Activated gamma-delta T cell (primary cell): Measurements from ENCODE around the gene MTCL1.

Source experiments
- DNase-seq: peaks from one replicate; lab custom pipeline; 2025; lab: John Stamatoyannopoulos, UW

Gene MTCL1

DNA sequence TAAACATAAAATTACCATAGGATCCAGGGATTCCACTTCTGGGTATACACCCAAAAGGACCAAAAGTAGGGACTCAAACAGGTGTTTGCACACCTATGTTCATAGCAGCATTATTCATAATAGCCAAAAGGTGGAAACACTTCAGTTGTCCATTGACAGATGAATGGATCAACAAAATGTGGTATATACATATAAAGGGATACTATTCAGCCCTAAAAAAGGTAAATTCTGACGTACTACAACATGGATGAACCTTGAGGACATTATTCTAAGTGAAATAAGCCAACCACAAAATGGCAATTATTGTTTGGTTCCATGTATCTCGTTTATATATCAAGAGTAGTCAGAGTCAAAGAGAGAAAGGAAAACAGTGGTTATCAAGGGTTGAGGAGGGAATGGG lies 128.1 kb downstream of the MTCL1 start:
- DNase-seq: no peak

DNA sequence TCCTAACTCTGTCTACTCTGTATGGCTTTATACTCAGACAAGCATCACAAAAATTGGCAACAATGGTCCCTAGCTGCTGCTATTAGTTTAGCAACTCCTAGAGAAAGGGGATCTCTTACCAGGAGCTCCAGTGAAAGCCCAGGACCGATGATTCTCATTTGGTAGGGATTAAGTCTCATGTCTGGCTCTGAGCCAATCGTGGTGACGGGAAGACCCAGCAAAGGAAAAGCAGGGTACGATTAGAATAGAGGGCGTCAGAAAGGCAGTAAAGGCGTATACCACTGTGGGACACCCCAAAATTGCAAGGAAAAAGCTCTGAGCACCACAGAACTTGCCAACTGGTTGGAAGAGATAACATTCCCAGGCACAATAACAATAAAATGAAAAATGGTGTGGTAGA lies 129.5 kb downstream of the MTCL1 start:
- DNase-seq: no peak

DNA sequence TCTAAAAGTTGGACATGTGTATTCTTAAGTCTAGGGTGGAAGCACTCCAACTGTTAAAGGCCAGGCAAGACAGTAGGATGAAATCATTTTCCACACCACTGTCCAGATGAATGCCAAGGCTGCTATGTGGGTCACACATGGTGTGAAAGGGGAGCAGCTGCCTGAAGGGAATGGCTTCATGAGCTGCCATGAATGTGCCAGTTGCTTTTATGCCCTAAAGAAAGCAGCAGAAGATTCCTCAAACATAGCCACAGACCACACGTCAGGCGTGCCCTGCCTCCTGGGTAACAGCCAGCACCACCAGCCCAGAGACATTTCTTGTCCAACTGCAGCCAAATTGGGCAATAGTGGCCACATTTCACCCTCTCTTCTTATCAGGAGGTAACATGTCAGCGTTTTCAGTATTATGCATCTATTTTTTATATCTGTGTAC lies 130.2 kb downstream of the MTCL1 start:
- no peak for DNase-seq

DNA sequence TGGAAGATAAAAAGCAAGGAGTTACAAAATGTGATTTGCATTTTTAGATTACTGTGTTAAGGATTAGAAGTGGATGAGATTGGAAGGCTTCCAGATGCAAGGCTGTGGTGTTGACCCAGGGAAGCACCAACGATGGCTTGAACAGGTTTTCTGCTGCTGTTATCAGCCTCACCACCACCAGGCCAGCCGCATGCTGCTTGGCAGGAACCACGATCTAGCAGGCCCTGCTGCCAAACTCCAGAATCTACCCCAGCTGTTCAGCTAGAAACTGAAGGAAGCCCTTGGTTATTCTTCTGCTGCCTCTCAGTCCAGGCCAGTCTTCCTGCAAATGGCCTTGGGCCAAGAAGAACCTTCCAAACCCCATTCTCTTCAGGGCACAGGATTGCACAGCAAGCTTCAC lies 133.9 kb downstream of the MTCL1 start:
- no peak for DNase-seq

DNA sequence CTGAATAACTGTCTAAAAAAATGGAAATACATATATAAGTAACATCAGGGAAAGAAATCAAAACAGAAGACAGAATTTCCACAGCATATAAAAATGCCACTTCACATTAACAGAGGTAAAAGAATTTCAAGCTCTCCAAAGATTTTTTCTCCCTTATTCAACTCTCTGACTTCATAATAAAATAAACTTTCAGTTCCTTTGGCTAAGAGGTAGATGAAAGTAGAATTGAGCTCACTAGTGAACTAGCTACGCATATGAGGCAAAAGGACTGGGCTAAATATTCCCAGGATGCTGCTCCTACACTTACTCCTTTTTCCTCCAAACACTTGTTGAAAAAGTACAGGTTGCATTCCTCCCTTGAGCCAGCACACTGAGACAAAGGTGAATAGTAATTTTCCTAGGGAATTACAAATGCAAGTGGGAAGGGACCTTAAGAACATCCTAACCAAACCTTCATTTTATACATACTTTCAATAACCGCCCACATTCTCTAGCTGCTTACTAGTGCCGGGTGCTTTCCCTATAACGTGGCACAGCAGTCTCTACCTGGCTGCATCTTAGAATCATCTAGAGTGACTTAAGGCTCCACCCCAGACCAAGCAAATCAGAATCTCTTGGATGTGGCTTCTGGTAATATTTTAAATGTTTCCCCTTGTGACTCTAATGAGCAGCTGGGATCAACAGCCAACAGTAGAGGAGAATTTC lies 136.6 kb downstream of the MTCL1 start:
- DNase-seq: no peak

DNA sequence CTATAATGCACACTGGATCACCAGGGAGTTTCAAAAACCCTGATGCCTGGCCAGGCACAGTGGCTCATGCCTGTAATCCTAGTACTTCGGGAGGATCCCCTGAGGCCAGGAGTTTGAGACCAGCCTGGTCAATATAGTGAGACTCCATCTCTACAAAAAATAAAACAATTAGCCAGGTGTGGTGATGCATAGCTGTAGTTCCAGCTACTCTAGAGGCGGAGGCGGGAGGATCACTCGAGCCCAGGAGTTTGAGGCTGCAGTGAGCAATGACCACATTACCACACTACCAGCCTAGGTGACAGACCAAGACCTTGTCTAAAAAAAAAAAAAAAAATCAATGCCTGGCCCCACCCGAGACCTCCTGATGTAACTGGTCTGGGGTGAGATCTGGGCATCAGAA lies 137.2 kb downstream of the MTCL1 start:
- no peak for DNase-seq

DNA sequence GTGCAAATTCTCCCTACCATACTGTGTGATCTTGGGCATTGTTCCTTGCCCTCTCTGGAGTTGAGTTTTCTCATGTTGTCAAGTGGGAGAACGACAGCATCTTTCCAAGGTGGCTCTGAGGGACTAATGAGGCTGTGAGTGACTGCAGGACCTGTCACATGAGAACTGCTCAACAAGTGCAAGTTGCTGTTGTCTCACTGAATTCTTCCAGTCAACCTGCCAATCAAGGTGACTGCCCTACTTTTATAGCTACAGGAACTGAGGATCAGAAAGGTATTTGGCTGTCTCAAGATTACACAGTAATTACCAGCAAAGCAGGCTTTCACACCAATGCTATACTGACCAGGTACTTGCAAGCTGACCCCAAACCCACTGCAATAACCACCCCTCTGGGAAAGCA lies 137.6 kb downstream of the MTCL1 start:
- DNase-seq: no peak

DNA sequence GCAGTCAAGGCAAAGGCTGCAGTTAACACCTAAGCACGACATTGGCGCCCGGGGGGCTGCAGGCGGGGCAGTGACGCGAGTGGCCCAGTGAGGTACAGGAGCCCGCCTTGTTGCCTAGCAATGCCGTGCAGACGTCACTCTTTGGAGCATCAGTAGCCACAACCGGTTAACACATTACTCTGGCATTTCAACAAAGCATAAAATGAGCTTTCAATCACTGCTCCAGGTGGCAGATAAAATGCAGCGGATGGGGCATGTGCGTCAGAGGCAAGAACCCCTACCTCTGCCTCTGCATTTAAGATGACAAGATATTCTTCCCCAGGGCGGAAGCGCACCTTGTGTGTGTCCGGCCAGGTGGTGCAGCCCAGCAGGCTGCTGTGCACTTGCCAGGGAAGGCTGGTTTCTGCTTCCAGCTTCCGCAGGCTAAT lies 139.4 kb downstream of the MTCL1 start:
- no peak for DNase-seq

DNA sequence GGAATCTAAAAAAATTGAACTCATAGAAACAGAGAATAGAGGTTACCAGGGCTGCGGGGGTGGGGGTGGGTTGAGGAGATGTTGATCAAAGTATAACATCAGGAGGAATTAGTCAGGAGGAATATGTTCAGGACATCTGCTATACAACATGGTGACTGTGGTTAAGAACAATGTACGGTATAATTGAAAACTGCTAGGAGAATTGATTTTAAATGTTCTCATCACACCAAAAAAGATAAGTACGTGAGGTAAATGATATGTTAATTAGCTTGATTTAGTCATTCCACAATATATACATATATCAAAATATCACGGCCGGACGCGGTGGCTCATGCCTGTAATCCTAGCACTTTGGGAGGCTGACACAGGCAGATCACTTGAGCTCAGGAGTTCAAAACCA lies 140.2 kb downstream of the MTCL1 start:
- DNase-seq: no peak

DNA sequence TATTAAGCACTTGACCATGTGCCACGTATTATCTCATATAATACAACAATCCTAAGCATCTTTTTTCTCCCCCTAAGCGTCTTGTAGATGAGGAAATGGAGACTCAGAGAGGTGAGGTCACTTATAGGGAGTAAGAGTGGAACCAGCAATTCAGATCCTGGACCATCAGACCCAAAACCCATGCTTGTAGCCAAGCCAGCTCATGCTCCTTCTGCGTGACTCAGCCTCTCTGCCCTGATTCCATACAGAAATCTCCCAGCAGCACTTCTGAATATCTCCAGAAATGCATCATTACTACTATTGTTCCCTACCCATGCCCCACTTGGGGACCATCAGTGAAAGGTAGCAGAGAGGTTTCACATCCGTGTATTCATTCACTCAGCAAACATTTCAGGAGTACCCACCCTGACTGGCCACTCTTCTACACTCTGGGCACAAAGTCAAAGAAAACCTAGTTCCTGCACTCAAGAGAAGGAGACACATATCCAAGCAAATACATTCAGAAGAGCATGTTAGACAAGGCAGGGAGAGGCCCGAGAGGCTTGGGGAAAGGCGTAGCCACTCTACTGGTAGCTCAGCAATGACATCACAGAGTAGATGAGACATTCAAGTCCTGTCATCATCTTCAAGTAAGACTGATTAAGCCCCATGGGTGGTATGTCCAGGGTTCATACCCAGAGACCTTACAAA lies 141.9 kb downstream of the MTCL1 start:
- DNase-seq: no peak

DNA sequence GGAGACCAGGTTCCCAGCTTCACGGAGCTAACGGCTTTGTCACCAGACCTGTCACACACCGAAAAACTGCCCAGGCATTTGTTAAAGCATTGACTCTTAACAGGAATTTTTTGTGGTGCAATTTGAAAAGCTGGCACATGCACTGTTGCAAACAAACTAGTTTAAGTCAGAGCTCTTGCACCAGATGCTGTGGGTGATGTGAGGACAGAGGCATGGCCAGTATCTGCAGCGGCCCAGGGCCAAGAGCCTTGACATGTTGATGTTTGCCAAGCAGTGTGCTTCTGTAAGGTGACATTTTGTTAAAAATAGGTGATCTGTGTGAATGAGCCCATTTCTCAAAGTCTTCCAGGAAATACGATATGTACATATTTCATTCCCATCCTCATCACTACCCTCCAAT lies 142.5 kb downstream of the MTCL1 start:
- DNase-seq: no peak

DNA sequence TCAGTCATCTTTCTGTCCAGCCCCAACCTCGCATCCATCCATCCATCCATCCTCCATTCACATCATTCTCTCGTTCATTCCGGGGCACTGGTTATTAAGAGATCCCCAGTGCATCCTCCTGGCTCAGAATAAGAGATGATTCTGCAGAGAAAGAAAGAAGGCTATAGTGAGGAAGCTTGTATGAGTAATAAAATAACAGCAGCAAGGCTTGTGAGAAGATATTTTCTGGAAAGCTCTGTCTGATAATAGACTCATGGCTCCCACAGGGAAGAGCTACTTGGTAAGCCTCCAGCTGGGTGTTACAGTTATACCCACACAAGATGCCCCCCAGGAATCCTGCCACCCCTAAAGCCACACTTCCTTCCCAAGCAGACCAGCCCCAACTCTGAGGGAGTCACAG lies 143.2 kb downstream of the MTCL1 start:
- no peak for DNase-seq

DNA sequence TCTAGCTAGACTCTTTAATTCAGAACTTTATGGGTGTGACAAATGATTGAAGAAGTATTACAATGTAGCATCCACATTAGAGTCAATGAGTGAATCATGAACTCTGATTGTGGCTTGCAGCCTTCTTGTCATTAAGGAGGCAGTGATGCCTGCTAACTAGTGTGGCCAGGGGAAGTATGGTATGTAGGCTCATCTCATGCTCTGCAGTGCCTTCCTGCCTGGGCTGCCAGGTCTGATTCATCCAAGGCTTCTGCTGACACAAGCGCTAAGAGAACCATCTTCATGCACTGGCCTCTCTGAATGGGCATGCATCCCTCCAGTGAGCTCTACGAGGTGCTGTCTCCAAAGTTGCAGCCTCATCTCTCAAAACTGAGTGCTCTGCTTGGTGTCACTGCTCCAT lies 144.3 kb downstream of the MTCL1 start:
- DNase-seq: no peak

DNA sequence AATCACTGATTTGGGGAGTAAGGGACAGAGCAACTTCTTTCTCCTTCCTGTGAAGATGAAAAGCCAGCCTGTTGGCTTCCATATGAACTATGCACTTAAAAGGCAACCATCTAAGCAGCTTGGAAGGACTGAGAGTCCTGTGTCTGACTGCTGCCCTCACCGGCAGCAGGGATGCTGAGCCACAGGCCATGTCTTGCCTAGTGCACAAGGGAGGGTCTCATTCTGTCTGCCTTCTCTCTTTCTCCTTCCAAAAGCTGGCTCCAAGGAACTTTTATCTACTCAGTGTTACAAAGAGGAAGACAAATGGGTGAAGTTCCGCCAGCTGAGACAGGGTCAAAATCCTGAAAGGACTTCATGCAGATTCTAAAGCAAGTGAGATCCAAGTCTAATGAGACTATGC lies 146.3 kb downstream of the MTCL1 start:
- no peak for DNase-seq

DNA sequence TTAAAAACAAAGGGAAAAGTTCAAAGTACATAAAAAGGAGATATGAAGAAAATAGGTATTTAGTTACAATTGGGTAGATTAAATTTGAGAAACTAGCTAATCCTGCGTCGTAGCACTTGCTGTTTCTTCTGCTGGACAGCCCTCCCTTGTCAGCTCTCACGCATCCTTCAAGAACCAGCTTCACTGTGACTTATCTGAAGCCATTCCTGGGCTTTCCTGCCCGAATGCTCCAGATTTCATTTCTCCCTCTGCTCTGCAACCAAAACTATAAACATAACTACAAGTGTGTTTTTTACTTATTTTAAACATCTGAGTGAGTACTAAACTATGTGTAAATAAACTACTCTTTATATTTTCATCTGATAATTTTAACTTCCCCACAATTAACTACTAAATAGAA lies 149.2 kb downstream of the MTCL1 start:
- DNase-seq: no peak

DNA sequence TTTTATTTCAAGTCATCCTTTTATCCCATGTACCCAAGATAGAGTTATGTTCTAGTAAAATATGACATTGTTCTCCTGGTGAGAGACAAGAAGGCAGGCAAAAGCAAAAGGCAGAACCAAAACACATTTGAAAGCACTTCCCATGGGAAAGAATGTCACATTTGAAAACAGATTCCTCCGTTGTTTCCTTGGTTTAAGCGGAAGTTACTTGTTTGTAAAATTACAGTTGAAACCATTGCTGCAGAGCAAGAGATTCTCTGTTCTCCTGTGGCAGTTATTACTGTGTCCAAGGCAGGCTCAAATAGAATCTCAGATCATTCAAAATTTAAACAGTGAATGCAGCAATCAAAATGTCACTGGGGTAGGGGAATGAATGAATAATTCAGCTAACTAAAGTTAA lies 149.6 kb downstream of the MTCL1 start:
- DNase-seq: no peak

DNA sequence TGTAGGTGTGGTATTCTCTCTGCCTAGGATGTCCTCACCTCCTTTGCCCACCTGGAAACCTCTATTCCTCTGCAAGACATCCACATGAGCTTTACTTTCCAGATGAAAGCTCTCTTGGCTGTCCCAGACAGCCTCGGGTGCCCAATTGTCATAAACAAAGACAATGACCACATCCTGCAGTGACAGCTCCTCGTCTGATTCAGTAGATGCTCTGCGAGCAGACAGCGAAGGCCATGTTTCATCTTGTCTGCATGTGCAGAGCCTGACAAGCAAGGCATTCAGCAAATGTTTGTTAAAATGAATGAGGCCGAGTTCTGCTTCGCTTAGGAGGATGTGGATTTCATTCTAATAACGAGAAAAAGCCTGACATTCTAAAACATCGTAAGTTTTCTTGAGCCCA lies 150.9 kb downstream of the MTCL1 start:
- no peak for DNase-seq

DNA sequence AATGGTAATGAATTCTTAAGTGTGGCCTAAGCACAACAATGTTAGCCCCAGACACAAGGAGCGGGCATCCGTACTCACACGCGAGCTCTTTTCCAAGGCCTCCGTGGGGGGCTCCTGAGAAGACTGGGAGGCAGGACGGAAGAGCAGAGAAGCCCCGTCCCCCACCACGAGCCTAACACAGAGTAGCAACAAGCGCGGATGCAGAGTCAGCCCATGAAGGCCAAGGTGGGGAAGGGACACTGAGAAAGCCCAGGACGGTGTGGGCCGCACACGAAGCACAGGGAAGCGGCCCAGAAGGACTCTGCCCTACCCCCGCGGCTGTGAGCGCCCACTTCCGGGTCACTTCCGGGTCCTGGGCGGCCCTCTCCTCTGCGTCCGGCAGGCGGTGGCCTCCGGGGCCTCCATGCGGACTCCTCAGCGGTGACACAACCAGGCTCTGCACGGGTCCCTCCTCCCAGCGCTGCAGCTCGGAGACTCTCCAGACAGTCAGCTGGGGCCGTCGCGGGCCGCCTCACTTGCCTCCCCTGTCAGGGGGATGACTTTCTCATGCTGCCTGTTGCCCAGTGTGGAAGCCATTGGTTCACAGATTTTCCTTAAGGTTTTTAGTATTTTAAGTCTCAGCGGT lies 151.5 kb downstream of the MTCL1 start:
- DNase-seq: no peak

DNA sequence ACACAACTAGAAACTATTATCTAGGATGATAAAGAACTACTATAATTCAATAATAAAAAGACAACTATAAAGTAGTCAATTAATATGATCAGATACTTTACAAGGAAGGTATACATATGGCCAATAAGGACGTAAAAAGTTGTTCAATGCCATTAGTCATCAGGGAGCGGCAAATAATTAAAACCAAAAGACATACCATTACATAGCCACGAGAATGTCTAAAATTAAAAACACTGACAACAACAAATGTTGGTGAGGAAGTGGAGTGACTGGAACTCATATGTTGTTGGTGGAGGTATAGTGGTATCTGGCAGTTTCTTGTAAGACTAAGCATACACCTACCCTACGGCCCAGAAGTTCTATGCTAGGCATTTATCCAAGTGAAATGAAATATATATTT lies 152.4 kb downstream of the MTCL1 start:
- no peak for DNase-seq

DNA sequence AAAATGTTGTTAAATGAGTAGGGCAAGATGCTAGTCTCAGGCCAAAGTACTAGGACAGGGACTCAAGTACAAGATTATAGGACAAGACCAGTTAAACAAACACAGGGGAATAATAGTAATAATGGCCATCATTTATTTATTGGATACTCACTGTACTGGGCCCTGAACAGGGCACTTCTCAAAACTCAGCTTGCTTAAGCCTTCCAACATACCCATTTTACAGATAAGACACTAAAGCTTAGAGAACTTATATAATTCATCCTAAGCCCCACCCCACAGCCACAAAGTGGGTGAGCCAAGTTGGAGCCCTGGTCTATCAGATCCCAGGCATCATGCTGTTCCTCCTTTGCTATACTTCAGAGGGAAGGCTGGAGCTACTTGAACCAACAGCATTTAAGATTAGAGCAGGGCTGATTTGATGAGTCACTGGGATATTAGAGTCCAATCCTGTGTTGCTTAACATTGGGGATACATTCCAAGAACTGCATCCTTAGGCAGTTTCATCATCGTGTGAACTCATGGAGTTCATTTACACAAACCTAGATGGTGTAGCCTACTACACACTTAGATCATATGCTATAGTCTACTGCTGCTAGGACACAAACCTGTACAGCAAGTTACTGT lies 153.6 kb downstream of the MTCL1 start:
- DNase-seq: no peak

DNA sequence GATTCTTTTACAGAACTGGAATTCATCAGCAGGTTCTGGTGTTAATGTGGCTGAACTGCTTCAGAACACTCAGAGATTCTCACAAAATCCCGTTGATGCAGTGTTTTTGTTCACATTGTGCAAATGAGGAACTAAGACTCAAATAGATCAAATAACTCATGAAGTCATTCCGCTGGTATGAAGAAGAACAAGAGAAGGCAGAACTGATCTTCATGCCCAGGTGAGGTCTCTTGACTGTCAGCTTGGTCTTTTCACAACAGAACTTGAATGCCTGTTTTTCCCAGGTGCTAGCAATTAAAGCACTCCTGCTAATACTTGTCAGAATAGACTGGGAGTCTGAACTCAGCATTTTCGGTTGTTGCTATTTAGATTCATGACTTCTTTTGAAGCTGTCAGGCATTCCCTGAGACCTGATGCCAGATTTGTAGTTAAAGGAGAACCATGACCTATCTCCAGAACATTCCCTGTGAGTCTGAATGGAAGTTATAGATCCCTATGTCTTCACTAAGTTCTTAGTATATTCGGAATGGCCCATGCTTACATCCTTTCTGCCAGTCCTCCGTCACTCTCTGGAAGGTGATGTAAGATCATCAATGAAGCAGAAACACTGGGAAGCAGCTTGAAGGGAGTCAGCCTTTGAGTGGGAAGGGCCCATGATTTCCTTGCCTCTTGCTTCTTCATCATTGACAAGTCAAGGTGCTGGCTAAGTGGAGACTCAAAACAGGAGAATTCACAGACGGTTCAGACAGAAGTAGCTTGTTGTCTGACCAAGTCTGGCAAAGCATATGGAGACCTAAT lies 155.7 kb downstream of the MTCL1 start:
- no peak for DNase-seq

DNA sequence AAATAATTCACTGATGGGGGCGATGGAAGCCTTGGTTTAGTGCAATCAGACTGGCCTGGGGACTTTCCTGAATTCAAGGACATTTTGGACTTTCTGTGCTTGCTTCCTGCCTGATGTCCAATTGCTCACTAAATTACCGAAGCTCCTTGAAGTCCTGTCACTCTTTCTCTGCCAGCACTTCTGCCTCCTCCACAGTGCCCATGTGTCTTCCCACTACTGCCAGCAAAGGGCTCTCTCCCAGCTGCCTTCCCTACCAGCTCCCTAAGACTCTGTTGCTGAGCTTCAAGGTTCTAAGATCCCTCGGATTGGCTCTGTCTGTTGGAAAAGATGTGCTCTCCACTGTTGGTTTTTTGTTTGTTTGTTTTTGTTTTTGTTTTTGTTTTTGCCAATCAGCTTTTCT lies 158.1 kb downstream of the MTCL1 start:
- no peak for DNase-seq
